ENCODE data around the gene MYCBP. TPM values are rescaled to one million over a fixed set of nuclear protein-coding genes. Genes with fewer than 3 reads are reported as not detected.

Gene MYCBP
- total RNA-seq, 1 donor from 2014 or later, result 3.0 TPM

DNA sequence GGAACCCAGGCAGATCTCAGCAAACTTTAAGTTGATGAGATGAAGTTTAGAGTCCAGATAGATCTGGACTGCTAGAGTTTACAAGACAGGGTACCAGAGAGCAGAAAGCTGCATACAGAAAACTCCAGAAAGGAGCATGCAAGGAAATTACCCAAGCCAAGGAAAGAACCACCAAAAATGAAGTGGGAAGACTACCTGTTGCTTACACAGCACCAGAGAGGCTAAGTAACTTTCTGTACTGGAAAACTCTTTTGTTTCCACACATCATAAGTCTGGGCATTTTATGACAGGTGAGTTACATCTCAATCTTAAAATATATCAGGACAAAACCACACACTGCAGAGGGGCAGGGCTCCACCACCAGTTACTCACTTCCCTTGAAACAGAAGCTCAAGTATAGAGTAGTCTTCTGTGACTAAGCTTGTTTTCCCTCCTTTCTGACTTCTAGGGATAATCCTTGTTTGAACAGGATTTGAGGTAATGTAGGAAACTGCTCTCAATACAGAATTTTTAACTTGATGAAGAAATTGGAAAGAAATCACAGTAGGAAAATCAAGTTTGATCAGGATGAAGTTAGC is 25.6 kb upstream of the MYCBP start:
- DNase-seq (ENCODE audit: extremely low spot score, unreplicated experiment), result no peak
- Mint-ChIP-seq H3K4me1 (ENCODE audit: unreplicated experiment) (no peaks in the 10 kb centered on the region), H3K27me3 (ENCODE audit: unreplicated experiment) (no peaks in the 10 kb centered on the region), H3K9me3 (ENCODE audit: unreplicated experiment) (no peaks in the 10 kb centered on the region), H3K27ac (ENCODE audit: unreplicated experiment) (no peak overlapping the region), H3K36me3 (ENCODE audit: unreplicated experiment) (peaks cover 2% of the 10 kb centered on the region), H3K4me3 (ENCODE audit: unreplicated experiment) (no peak overlapping the region)
- TF ChIP-seq, protein P1, sequence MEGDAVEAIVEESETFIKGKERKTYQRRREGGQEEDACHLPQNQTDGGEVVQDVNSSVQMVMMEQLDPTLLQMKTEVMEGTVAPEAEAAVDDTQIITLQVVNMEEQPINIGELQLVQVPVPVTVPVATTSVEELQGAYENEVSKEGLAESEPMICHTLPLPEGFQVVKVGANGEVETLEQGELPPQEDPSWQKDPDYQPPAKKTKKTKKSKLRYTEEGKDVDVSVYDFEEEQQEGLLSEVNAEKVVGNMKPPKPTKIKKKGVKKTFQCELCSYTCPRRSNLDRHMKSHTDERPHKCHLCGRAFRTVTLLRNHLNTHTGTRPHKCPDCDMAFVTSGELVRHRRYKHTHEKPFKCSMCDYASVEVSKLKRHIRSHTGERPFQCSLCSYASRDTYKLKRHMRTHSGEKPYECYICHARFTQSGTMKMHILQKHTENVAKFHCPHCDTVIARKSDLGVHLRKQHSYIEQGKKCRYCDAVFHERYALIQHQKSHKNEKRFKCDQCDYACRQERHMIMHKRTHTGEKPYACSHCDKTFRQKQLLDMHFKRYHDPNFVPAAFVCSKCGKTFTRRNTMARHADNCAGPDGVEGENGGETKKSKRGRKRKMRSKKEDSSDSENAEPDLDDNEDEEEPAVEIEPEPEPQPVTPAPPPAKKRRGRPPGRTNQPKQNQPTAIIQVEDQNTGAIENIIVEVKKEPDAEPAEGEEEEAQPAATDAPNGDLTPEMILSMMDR (IDR thresholded peaks at IDR 0.05), result no peak

DNA sequence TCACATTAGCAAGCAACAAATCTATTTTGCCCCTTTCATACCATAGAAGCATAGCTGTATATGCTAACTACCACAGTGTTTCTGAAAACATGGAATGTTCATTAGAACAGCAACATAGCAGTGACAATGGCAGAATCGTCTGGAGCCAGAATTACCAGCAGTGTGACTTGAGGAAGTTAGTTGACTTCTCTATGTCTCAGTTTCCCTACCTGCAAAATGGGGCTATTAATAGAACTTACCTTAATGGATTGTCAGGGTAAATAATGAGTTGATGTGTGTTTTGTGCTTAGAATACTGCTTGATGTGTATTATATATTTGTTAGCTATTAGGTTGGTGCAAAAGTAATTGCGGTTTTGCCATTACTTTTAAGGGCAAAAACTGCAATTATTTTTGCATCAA is 23.0 kb upstream of the MYCBP start:
- peaks cover 7% of the 10 kb centered on the region for H3K36me3 Mint-ChIP-seq (ENCODE audit: unreplicated experiment)
- TF ChIP-seq, protein P1 (IDR thresholded peaks at IDR 0.05), result no peak
- no peak overlapping the region for H3K27ac Mint-ChIP-seq (ENCODE audit: unreplicated experiment)
- H3K27me3 Mint-ChIP-seq (ENCODE audit: unreplicated experiment), result no peaks in the 10 kb centered on the region
- no peak for DNase-seq (ENCODE audit: extremely low spot score, unreplicated experiment)
- H3K4me3 Mint-ChIP-seq (ENCODE audit: unreplicated experiment), result no peak overlapping the region
- no peaks in the 10 kb centered on the region for H3K9me3 Mint-ChIP-seq (ENCODE audit: unreplicated experiment)
- H3K4me1 Mint-ChIP-seq (ENCODE audit: unreplicated experiment), result no peaks in the 10 kb centered on the region

DNA sequence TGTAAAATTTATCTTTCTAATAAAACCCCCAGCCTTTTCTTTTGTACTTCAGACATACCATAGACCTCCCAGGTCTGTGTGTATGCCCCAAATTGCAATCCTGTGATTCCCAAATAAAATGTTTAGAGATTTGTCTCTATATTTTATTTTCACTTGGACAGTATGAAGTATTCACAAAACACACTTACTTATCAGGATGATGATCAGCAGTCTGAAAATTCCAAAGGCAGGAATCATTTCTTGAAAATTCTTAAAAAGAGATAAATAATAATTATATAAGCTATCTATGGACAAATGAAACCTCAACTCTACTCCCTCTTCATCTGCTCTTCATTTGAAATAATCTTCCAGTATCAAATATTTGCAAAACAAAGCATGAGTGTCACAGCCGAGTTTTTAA is 19.8 kb upstream of the MYCBP start:
- no peaks in the 10 kb centered on the region for H3K27me3 Mint-ChIP-seq (ENCODE audit: unreplicated experiment)
- TF ChIP-seq, protein P1 (IDR thresholded peaks at IDR 0.05), result no peak
- H3K9me3 Mint-ChIP-seq (ENCODE audit: unreplicated experiment), result no peaks in the 10 kb centered on the region
- H3K36me3 Mint-ChIP-seq (ENCODE audit: unreplicated experiment), result peaks cover 7% of the 10 kb centered on the region
- no peak overlapping the region for H3K27ac Mint-ChIP-seq (ENCODE audit: unreplicated experiment)
- H3K4me1 Mint-ChIP-seq (ENCODE audit: unreplicated experiment), result no peaks in the 10 kb centered on the region
- no peak overlapping the region for H3K4me3 Mint-ChIP-seq (ENCODE audit: unreplicated experiment)
- DNase-seq (ENCODE audit: extremely low spot score, unreplicated experiment), result no peak

DNA sequence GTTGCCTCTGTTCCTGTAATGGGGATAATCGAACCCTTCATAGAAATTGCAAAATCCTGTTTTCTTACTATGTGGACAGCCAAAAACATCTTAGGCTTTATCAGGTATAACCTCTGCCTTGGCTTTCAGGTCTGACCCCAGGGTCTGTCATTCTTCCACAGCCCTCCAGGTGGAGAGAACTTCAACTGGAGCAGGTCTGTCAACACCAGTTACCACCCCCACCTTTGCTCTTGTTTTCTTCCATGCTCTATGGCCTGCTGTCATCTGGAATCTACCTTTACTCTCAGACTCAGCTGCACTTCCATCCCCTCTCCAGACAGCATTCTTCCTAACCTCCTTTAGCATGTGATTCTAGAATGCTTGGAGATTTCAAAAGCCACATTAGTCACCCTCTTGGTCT is 18.6 kb upstream of the MYCBP start:
- Mint-ChIP-seq H3K4me3 (ENCODE audit: unreplicated experiment) (no peak overlapping the region), H3K36me3 (ENCODE audit: unreplicated experiment) (peaks cover 7% of the 10 kb centered on the region), H3K27ac (ENCODE audit: unreplicated experiment) (no peak overlapping the region), H3K27me3 (ENCODE audit: unreplicated experiment) (no peaks in the 10 kb centered on the region), H3K9me3 (ENCODE audit: unreplicated experiment) (no peaks in the 10 kb centered on the region), H3K4me1 (ENCODE audit: unreplicated experiment) (no peaks in the 10 kb centered on the region)
- peak; percentile 25 for DNase-seq (ENCODE audit: extremely low spot score, unreplicated experiment)
- TF ChIP-seq, protein P1 (IDR thresholded peaks at IDR 0.05), result no peak

DNA sequence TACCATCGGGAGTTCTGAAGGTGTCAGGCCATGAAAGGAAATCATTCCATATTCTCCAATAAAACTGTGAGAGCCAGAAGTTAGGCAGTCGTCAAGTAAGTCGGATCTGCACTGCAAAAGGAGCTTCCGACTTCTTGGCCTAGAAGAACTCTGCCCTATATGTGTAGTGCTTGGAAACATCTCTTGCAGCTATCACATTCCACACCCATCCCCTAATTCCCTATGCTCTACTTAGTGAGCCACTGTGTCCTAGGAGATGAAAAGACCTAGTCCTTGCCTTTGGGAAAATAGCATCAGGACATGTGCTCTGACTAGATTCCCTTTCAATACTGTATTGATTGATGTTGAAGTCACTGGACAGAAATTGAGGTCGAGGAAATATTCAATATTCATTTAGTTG is 16.4 kb upstream of the MYCBP start:
- Mint-ChIP-seq H3K36me3 (ENCODE audit: unreplicated experiment) (peaks cover 10% of the 10 kb centered on the region), H3K27me3 (ENCODE audit: unreplicated experiment) (no peaks in the 10 kb centered on the region), H3K27ac (ENCODE audit: unreplicated experiment) (no peak overlapping the region), H3K4me3 (ENCODE audit: unreplicated experiment) (no peak overlapping the region), H3K9me3 (ENCODE audit: unreplicated experiment) (no peaks in the 10 kb centered on the region), H3K4me1 (ENCODE audit: unreplicated experiment) (no peaks in the 10 kb centered on the region)
- TF ChIP-seq, protein P1 (IDR thresholded peaks at IDR 0.05), result no peak
- DNase-seq (ENCODE audit: extremely low spot score, unreplicated experiment), result peak; percentile 19

Measured in osteocyte (in vitro differentiated cells).